Medulla oblongata (tissue), 1 donor: ENCODE results near the gene TPM1.
"Not testable (repeated sequence)": the region's sequence is repeated elsewhere in the genome, so short reads cannot be mapped to it uniquely, and the experiment has no call there.

ENCODE experiments used
- DNase-seq: peaks from one replicate; pipeline ENCODE4 v3.0.0-alpha.2; 2015; ENCODE audit errors: extremely low spot score

Gene TPM1

GRCh38 chr15:63094495-63094931 lies 52.0 kb downstream of the TPM1 start:
- no peak for DNase-seq

GRCh38 chr15:63096178-63096577 lies 53.6 kb downstream of the TPM1 start:
- DNase-seq, result no peak

GRCh38 chr15:63098901-63099300 lies 56.4 kb downstream of the TPM1 start:
- not testable (repeated sequence) for DNase-seq

GRCh38 chr15:63099581-63099980 lies 57.0 kb downstream of the TPM1 start:
- not testable (repeated sequence) for DNase-seq

- DNase-seq, result no peak
Measured at GRCh38 chr15:63103416-63103815, 60.9 kb downstream of the TPM1 start.

- DNase-seq, result no peak
Measured at GRCh38 chr15:63104727-63105126, 62.2 kb downstream of the TPM1 start.

- DNase-seq, result not testable (repeated sequence)
Measured at GRCh38 chr15:63105354-63105753, 62.8 kb downstream of the TPM1 start.

GRCh38 chr15:63107895-63108546 lies 65.5 kb downstream of the TPM1 start:
- DNase-seq, result no peak

- no peak for DNase-seq
Measured at GRCh38 chr15:63109498-63109897, 67.0 kb downstream of the TPM1 start.

- DNase-seq, result no peak
Measured at GRCh38 chr15:63109920-63110319, 67.4 kb downstream of the TPM1 start.

- no peak for DNase-seq
Measured at GRCh38 chr15:63110428-63111026, 68.0 kb downstream of the TPM1 start.

GRCh38 chr15:63111481-63111880 lies 68.9 kb downstream of the TPM1 start:
- DNase-seq, result no peak

- DNase-seq, result no peak
Measured at GRCh38 chr15:63112871-63113270, 70.3 kb downstream of the TPM1 start.

- DNase-seq, result no peak
Measured at GRCh38 chr15:63114465-63114864, 71.9 kb downstream of the TPM1 start.
